Stimulated activated CD8-positive, alpha-beta memory T cell treated with anti-CD3 and anti-CD28 coated beads, Interleukin-2, amount 100 ng/mL, for 48 hours (primary cell): ENCODE measurements around the gene ZNF608.

Experiments used
- DNase-seq, 2 donors: peaks; one replicate each; pipeline ENCODE4 v3.0.0-alpha.2; 2020; ENCODE audit warnings: low read depth in 2 of 2

Gene ZNF608

DNA sequence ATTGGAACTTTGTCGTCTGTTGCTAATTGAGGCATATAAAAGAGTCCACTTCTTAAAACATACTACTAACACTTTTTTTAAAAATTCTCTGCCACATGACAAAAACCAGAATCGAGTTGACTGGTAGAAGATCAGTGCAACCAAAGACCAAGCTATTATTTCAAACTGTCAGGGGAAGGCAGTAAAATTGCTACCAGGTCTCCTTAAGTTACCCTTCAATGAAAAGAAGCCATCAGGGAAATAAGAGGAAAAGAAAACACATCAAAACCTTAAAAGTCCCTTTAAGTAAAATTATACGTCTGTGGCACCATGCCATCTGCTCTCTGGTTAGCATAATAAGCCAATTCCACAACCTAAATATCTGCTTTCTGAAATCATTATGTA is 9.6 kb downstream of the ZNF608 start:
- no peak for DNase-seq

DNA sequence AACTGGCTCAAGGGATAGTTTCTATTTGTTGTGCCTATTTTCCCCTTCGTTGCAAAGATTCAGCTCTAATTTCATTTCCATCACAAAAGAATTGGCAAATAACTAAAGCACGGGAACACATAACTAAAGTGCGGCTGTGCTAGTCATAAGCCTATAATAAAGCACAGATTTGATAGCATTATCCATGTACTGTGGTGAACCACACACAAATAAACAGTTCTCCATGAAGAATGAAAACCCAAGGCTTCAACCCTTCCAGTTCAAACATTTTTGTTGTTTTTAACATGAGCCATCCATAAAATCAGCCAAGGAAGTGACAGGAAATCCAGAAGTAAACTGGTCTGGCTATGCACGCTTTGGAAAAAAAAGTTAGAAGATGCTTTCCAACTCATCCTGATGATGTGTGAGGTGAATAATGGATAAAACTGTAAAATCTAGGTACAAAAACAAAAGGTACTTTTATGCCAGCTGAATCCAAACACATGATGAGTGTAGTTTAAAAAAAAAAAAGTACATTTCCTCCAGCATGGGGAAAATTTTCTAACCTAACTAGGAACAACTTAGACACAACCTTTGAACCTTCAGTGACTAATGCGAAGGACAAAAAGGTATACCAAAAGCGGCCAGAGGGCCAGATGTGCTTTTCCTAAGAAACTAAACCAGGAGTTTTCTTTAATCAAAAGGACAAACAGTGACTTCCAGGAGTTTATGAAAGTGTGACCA is 10.2 kb downstream of the ZNF608 start:
- no peak for DNase-seq

DNA sequence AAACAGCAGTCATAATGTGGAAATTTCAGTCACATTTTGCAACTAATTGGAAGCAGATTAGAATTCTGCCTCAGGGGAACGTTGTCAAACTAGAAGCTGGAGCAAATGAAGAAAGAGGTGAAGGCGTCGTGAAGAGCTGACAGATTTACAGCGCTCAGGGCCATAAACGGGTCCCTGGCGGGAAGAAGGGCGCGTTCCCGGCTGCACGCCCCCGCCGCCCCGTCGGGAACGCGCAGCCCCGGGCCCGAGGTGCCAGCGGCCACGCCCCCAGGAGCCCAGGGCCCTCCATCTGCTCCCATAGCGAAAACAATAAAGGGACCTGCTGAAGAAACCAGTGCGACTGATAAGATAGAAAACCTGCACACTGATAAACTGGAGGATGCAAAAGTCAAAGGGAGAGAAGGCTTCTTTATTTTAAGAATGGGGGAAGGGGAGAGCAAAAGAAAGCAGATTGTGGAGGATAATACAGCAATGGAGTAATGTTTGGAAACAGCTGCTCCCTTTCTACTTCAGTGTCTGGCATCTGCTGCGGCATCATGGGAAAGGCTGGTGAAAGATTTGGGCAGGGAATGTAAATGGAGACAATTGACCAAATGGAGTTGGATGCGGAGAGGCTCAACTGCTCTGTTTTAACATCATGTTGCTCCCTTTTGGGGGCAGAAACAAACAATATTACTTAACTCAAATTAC is 11.1 kb downstream of the ZNF608 start:
- DNase-seq = no peak

GRCh38 chr5:124734574-124735168 is 11.8 kb downstream of the ZNF608 start:
- DNase-seq = no peak

DNA sequence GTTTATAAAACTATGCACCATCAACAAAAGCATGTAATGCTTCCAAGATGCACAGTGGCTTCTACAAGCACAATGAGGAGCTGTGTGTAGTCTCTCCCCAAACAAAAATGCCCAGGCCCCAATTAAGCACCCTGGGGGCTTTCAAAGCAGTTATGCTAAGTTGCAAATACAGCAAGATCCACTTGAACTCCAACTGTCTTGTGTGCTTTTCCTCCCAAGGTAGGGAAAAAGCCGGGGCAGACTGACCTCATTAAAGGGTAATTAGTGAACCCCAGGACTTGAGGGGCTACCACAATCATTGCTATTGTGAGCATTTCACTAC is 13.1 kb downstream of the ZNF608 start:
- no peak for DNase-seq

DNA sequence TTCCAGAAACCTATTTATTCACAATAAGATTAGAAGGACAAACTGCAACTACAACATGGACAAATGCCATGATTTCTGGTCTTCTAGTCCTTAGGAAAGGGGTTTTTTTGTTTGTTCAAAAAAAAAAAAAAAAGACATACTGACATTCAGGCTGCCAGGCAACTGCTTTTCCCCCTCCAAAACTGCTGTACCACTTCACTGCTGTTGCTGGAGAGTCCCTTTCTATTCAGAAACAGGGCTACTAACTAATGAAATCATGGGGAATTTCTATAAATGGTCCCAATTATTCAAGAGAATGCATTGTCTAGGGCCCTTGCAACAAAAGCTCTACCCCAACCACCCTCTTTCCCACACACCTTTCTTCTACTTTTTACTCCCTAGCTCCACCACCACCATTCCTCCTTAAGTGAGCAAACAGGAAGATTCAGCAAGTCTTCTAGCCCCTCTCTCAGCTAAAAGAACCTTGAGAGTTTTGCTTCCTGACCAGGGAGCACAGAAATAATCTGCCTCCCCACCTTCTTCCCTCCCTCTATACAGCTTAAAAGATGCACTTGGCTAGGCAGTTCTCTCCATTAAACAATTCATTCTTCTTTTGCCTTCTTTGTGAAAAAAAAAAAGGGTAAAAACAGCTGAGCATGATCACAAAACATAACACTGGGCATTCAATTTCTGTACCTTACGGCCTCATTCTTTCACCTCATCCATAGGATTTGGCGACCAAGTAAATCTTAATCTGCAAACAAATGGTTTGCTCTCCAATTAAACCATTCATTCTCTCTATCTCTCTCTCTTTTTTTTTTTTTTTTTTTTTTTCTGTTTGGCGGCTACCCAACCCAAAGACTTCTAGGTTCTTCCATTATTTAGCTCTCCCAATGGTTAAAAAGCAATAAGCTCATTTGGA is 13.8 kb downstream of the ZNF608 start:
- no peak for DNase-seq

DNA sequence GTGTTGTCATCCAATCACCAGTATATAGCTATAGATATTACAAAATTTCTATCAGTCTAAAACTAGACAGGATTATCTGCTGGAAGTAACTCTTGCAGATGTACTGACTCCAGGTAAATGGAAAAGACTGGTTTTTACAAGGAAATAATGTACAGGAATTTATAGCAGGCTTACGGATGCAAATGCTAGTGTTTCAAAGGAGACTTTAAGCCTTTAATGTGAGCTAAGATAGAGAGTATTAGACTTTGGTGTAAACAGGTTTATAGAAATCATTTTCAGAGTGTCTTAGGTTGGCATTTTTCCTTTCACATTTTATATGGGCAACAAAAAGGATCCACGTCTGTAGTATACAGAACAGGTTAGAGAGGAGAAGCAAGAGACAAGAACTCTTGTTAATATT is 16.1 kb downstream of the ZNF608 start:
- DNase-seq = no peak

DNA sequence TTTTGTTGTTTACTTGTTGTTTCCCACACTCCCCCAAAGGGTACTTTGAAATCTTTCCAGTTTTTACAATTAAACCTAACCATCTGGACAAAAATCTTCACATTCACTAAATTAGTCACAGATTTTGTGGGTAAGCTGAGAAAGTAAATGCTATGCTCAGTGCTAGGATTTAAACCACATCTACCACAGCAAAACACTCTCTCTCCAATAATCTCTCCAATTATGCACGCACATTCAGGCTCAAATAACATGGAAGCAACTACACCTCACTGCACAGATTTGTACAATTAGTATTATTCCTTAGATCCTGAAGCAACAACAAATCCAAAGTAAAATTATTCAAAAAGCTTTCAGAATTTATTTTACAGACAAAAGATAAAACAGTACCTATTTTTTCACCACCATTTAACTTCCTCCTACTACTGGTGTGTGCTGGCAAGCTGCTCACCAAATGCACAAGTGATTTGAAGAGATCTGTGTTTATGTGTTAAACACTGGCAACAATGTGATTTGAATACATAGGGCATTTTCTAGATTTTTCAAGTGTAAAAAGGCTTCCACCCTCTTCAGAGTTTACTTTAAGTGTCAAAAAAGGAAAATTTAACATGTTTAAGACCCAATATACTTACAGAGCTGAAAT is 16.6 kb downstream of the ZNF608 start:
- no peak for DNase-seq

GRCh38 chr5:124728968-124729332 is 17.5 kb downstream of the ZNF608 start:
- DNase-seq = no peak

DNA sequence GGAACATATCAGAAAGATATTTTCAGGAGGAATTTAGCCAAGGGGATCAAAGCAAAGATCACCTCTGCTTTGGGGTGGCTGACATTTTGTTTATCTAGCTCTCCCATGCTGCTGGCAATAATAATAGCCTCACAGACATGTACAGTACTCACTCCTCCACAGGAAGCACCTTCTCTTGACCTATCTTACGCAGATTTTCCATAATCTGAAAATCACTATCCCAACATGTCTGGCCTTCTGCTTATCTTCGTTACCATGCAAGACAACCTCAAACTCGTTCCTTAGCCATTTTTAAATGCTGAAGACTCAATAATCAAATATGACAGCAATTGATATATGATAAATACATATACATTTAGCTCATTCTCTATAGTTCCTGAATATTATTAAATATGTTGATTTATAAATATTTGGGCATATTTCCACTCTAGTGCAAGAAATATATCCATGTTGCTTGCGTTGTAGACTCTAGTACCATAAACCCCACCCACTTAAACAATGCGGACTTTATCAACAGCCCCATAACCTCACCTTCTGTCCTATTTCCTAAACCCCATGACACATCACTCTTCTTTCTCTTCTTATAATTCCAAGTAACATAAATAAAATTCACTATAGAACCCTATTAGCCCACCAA is 18.0 kb downstream of the ZNF608 start:
- DNase-seq = no peak

- DNase-seq = no peak
Measured at GRCh38 chr5:124726631-124727362, 19.6 kb downstream of the ZNF608 start.

DNA sequence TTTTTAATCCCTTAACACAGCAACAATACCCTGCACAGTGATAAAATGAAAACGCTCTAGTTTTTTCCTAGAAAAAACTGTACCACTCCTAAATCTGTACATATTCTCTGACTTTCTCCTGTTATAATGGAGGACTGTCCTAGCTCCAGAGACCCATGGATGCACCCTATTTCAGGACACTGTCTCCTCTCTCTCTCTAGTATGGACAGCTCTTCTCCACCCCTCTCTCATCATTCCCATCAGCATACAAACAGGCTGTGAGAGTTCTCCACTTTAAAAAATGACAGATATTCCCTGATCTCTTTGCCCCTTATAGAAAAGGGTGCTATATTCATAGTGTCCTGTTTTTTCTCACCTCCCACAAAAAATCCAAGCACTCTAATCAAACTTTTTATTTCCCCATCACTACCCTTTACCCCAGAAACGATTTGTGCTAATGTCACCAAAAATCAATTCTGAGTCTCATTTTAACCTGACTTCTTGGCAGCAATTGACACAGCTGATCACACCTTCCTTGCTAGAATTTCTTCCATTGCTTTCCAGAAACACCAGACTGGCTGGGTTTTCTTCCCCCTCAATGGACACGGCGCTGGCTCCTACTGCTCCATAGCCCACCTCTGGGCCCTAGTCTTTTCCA is 20.7 kb downstream of the ZNF608 start:
- no peak for DNase-seq

DNA sequence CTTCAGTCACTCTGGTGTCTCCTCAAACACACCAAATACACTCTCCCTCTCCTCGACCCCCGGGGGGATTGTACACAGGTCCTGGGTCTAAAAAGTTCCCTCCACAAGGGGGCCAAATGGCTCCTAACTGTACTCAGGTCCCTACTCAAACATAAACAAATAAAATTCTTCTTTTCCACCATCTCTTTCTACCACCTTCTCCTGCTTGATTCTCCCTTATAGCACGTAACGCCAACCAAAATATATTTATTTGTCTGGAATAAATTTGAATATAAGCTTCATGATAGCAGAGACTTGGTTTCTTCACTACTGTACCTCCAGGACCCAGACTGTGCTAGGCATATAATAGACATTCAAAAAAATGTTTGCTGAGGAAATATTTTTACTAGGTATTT is 21.4 kb downstream of the ZNF608 start:
- no peak for DNase-seq

GRCh38 chr5:124724357-124725039 is 21.9 kb downstream of the ZNF608 start:
- no peak for DNase-seq

DNA sequence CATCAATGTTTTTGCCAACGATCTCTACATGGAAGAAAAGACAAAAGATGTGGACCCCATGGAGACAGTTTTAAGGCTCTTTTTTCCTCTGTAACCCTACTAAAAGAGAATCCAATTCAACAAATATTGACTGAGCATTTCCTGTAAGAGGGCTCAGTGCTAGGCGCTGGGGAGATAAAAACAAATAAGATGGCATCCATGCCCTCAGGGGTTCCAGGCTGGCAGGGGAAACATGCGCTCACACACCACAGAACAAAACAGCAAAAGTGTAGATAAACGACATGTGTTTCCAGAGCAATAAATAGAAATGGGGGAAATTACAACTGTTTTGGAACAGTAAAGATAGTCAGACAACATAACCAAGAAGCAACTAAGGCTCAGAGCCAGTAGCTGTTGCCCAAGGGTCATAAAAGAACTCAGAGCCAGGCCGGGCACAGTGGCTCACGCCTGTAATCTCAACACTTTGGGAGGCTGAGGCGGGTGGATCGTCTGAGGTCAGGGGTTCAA is 25.2 kb downstream of the ZNF608 start:
- DNase-seq = no peak

GRCh38 chr5:124720593-124720992 is 25.8 kb downstream of the ZNF608 start:
- DNase-seq = no peak

DNA sequence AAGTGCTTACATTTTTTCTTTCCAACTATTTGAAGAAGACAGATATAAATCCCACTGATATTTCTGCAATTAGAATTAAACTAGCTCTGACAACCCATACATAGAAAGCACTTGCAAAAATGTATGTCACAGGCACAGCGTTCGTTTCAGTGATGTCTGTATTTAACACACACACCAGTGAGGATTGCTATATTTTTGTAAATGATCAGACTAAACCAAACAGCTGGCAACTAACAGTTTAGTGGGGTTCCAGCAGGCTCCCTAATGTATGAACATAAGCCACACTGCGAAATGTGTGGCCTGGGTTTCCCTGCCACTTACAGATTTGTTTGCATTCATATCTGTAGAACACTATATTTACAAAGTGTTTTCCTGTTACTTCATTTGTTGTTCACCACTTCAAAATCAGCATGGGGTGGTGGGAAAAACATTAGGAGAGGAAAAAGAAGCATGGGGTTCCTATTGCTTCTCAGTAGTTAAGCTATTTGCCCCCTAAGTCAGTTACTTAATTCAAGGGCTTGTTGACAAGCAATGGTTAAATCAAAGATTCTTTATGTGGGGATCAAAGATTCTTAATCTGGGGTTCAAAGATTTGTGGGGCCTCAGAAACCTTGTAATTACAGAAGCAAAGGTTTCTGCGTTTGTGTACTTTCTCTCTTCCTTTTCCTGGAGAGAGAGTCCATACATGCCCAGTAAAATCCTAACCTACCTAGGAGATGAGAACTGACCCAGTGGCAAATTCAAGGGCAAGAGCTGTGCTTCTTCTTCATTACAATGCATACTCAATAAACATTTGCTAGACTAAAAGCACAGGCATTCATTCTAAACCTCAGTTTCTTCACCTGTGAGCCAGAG is 27.1 kb downstream of the ZNF608 start:
- no peak for DNase-seq

GRCh38 chr5:124718380-124718789 is 28.1 kb downstream of the ZNF608 start:
- DNase-seq = no peak
